Parathyroid adenoma (tissue), 2 donors: Measurements from ENCODE around the gene CFAP77.

Source experiments
- H2AFZ ChIP-seq: fragments of 300-600 bp; sonication (generic); one replicate; pipeline ENCODE4 v1.7.0; 2017; ENCODE audit warnings: antibody characterized with exemption, mild to moderate bottlenecking
- H3K27ac ChIP-seq: fragments of 300-600 bp; sonication (generic); one replicate; pipeline ENCODE4 v1.7.0; 2017
- H3K27me3 ChIP-seq: fragments of 300-600 bp; sonication (generic); one replicate; pipeline ENCODE4 v1.7.0; 2017; ENCODE audit warnings: low read length; ENCODE audit not compliant: control insufficient read depth, insufficient read depth
- H3K36me3 ChIP-seq: fragments of 300-600 bp; sonication (generic); one replicate; pipeline ENCODE4 v1.7.0; 2017; ENCODE audit warnings: low read length; ENCODE audit not compliant: control insufficient read depth, insufficient read depth
- H3K4me1 ChIP-seq: fragments of 300-600 bp; sonication (generic); one replicate; pipeline ENCODE4 v1.7.0; 2017; ENCODE audit warnings: control low read depth
- H3K4me2 ChIP-seq: fragments of 300-600 bp; sonication (generic); one replicate; pipeline ENCODE4 v1.7.0; 2017; ENCODE audit warnings: low read length
- H3K4me3 ChIP-seq: fragments of 300-600 bp; sonication (generic); one replicate; pipeline ENCODE4 v1.7.0; 2017; ENCODE audit warnings: low read depth, low read length
- H3K79me2 ChIP-seq: fragments of 300-600 bp; sonication (generic); one replicate; pipeline ENCODE4 v1.7.0; 2017; ENCODE audit warnings: control low read depth
- H3K9ac ChIP-seq: fragments of 300-600 bp; sonication (generic); one replicate; pipeline ENCODE4 v1.7.0; 2017; ENCODE audit warnings: mild to moderate bottlenecking
- H3K9me3 ChIP-seq: fragments of 300-600 bp; sonication (generic); one replicate; pipeline ENCODE4 v1.7.0; 2017; ENCODE audit warnings: low read length; ENCODE audit not compliant: control insufficient read depth
- CTCF ChIP-seq: fragments of 300-600 bp; sonication (generic); IDR thresholded peaks from one replicate; pipeline ENCODE4 v1.7.0; 2017; ENCODE audit warnings: antibody characterized with exemption, mild to moderate bottlenecking
- donor health status: primary hyperparathyroidism.

Gene CFAP77

GRCh38 chr9:132525308-132526023, 115.5 kb downstream of the CFAP77 start:
- no peak overlapping the region for H3K27ac ChIP-seq
- no peaks in the 10 kb centered on the region for H3K79me2 ChIP-seq
- no peak for TF ChIP-seq CTCF
- no peak overlapping the region for H3K4me3 ChIP-seq
- H3K36me3 ChIP-seq = no peaks in the 10 kb centered on the region
- H3K4me2 ChIP-seq = no peak overlapping the region
- no peaks in the 10 kb centered on the region for H3K27me3 ChIP-seq
- H2AFZ ChIP-seq = no peak overlapping the region
- no peaks in the 10 kb centered on the region for H3K4me1 ChIP-seq
- H3K9me3 ChIP-seq = no peaks in the 10 kb centered on the region
- H3K9ac ChIP-seq = no peak overlapping the region

DNA sequence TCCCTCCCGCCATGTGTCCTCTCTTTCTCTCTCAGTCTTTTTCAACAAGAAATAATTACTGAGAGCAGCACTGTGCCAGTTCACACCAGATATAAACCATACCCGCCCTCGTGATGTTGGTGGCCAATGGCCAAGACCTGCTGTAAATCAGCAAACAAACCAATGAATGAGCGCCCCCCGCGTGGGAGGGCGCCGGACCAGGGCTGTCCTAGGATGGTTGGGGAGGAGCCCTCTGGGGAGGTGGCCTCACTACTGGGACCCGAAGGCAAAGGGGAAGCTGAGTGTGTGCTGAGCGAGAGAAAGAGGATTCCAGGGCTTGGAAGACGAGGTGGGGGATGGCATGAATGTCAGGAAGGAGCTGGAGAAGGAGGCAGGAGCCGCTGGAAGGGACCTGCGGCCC, 121.2 kb downstream of the CFAP77 start:
- no peak overlapping the region for H3K27ac ChIP-seq
- H3K9me3 ChIP-seq = no peaks in the 10 kb centered on the region
- TF ChIP-seq CTCF = no peak
- no peaks in the 10 kb centered on the region for H3K79me2 ChIP-seq
- H2AFZ ChIP-seq = no peak overlapping the region
- H3K27me3 ChIP-seq = no peaks in the 10 kb centered on the region
- no peaks in the 10 kb centered on the region for H3K4me1 ChIP-seq
- no peak overlapping the region for H3K4me2 ChIP-seq
- H3K4me3 ChIP-seq = no peak overlapping the region
- H3K36me3 ChIP-seq = no peaks in the 10 kb centered on the region
- H3K9ac ChIP-seq = no peak overlapping the region

DNA sequence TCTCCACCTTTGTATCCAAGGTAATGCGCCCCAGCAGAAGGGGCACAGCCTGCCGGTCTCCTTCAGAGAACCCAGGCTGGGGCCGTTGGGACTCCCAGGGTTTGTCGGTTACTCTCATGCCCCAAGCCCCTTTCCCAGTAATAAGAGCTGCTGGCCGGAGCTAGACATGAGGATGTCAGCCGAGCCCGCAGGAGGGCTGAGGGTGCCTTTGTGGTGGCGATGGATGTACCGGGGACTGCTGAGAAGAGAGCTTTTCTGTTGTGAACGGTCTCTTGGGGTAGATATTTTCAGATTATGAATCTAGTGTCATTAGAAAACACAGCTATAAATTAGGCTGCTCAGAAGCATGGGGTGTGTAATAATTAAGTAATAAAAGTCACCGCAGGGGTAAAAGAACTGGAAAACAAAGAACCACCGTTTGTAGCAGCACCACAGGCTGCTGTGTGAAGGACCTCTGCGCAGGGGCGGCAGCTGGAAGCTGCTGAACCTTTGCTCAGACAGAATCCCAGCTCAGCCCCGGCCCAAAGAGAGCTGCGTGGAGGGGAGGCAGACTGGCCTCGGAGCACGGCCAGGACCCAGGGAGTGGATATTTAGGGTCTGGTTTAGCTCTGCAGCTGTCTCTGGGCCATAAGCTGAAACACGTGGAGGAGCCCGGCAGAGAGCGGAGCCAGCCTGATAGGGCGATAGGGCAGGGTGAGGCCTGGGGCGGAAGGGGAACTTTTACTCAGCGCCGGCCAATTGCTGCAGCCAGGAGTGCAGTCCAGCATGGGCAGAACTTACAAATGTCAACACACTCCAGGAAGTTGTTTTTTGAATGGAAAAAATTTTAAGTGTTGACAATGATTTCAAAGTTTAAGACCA, 121.9 kb downstream of the CFAP77 start:
- H3K79me2 ChIP-seq = no peaks in the 10 kb centered on the region
- no peaks in the 10 kb centered on the region for H3K36me3 ChIP-seq
- H3K9me3 ChIP-seq = no peaks in the 10 kb centered on the region
- no peaks in the 10 kb centered on the region for H3K27me3 ChIP-seq
- no peaks in the 10 kb centered on the region for H3K4me1 ChIP-seq
- H3K9ac ChIP-seq = no peak overlapping the region
- no peak overlapping the region for H3K27ac ChIP-seq
- H3K4me3 ChIP-seq = no peak overlapping the region
- no peak overlapping the region for H3K4me2 ChIP-seq
- H2AFZ ChIP-seq = no peak overlapping the region
- no peak for TF ChIP-seq CTCF

- no peak for TF ChIP-seq CTCF
- no peak overlapping the region for H3K4me3 ChIP-seq
- H3K9me3 ChIP-seq = no peaks in the 10 kb centered on the region
- H3K4me1 ChIP-seq = no peaks in the 10 kb centered on the region
- no peak overlapping the region for H3K9ac ChIP-seq
- no peaks in the 10 kb centered on the region for H3K79me2 ChIP-seq
- H3K27me3 ChIP-seq = no peaks in the 10 kb centered on the region
- no peak overlapping the region for H3K4me2 ChIP-seq
- no peaks in the 10 kb centered on the region for H3K36me3 ChIP-seq
- H3K27ac ChIP-seq = no peak overlapping the region
- no peak overlapping the region for H2AFZ ChIP-seq
Measured at GRCh38 chr9:132534832-132535231, 124.8 kb downstream of the CFAP77 start.
